ENCODE data around the gene SAMD3.
A peak's percentile ranks its signal among the peaks of the same experiment; 100 is the strongest.
"Not testable (repeated sequence)": the region's sequence is repeated elsewhere in the genome, so short reads cannot be mapped to it uniquely, and the experiment has no call there.

Gene SAMD3, protein sequence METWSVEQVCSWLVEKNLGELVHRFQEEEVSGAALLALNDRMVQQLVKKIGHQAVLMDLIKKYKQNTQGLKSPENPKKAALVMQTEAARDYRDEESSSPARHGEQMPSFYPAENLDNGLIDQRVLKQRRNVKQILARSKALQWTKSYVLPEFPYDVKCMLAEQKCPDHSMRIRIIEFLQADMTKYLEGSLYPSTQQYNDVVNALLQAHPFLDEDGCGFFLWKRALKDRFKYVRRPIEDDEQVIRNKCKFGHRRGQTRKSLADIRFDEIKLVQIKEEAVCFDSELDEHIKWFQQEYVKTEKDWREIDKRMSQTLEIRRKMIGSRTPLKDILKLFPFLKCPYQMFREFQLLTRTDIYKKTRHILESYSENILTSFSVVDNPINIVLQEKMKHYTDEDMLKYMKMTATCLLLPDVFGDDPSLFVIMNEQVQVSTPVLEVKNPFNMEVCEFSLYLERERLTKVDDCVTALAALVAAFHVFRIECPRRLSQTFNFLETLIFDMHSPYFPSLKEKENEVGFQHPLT

DNA sequence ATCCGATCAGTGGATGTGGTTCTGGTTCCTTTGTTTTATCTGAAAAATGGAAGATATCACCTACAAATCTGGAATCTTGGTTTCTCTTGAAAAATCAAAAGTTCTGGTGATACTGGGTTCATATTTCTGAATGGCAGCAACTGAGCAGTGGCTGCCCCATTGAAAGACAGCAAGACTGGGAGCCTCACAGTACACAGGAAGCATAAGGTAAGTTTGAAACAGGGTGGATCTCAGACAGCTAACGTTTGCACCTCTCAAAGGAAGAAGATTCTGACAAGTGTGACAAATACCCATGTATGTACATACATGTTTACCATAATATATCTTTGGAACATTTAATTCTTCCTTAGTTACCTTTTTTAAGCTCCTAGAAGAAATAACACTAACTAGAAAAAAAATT lies at the start of gene SAMD3:
Gene SAMD3, minus strand, starts transcription at position 177 of the 400 bp plus-strand sequence. CDS start 7,678 bp downstream, outside the sequence.
- no peak for DNase-seq (ENCODE audit: low read depth)

DNA sequence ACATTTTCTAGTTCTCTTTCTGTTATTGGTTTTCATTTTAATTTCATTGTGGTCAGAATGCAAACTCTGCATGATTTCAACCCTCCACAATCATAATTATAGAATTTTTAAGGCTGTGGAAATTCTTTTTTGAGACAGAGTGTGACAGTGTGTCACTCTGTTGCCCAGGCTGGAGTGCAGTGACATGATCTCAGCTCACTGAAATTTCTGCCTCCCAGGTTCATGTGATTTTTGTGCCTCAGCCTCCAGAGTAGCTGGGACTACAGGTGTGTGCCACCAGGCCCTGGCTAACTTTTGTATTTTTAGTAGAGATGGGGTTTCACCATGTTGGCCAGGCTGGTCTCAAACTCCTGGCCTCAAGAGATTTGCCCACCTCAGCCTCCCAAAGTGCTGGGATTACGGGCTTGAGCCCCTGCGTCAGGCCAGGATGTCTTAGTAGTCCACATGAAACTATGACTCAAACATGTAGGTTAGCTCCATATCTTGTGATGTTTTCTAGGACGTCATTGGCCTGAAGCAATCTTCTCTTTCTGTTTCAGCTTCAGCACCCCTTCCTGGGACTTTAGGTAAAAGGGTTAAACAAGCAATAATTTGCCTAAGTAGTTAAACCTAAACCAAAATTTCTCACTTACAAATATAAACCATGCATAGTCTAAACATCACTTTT lies 47.4 kb upstream of the SAMD3 start:
- DNase-seq (ENCODE audit: low read depth) = no peak

DNA sequence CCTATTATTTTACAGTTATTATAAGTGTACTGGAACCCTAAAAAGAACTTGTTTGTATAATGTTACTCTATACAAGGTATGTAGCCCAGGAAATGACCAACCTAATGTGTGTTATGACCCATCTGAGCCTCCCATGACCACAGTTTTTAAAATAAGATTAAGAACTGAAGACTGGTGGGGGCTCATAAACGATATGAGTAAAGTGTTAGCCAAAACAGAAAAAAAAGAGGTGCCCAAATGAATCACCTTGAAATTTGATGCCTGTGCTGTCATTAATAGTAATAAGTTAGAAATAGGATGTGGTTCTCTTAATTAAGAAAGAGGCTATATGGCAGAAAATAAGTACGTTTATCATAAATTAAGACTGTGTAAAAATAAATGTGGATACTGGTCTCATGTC lies 42.8 kb upstream of the SAMD3 start:
- not testable (repeated sequence) for DNase-seq (ENCODE audit: low read depth)

DNA sequence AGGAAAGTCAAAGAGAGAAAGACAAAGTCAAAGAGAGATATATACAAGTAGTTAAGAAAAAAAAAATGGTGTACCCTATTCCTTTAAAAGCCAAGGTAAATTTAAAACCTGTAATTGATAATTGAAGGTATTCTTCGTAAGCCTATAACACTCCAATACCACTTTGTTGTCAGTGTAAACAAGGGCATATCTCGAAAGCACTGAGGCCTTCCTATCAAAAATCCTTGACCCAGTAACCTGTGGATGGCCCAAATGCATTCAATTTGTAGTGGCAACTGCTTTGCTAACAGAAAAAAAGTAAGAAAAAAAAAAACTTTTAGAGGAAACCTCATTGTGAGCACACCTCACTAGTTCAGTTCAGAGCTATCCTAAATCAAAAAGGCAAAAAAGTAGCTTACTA lies 39.3 kb upstream of the SAMD3 start:
- no peak for DNase-seq (ENCODE audit: low read depth)

DNA sequence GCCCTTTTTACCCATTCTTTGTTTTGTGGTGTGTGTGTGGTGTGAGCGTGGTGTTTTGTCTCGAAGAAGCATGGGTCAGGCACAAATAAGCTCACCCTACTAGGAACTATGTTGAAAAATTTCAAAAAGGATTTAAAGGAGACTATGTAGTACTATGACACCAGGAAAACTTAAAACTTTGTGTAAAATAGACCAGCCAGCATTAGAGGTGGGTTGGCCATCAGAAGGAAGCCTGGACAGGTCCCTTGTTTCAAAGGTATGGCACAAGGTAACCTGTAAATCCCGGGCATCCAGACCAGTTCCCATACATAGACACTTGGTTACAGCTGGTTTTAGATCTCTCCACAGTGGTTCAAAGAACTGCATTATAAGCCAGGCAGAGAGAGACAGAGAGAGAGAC lies 38.8 kb upstream of the SAMD3 start:
- DNase-seq (ENCODE audit: low read depth) = not testable (repeated sequence)

DNA sequence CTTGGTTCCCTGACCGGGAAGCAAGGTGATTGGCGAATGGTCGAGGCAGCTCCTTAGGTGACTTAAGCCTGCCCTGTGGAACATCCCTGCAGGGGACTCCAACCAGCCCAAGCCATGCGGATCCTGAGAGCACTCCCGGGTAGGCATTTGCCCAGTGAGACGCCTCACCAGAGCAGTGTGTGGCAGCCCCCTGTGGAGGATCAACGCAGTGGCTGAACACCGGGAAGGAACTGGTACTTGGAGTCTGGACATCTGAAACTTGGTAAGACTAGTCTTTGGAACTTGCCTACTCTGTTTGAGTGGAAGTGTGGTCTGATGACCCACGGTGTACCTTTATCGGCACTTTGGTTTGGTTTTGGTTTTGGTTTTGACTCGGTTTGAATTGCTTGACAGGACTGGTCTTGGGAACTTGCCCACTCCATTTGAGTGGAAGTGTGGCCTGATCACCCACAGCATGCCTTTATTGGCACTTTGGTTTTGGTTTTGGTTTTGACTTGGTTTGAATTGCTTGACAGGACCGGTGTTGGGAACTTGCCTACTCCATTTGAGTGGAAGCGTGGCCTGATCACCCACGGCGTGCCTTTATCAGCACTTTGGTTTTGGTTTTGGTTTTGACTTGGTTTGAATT lies 38.0 kb upstream of the SAMD3 start:
- DNase-seq (ENCODE audit: low read depth) = not testable (repeated sequence)

DNA sequence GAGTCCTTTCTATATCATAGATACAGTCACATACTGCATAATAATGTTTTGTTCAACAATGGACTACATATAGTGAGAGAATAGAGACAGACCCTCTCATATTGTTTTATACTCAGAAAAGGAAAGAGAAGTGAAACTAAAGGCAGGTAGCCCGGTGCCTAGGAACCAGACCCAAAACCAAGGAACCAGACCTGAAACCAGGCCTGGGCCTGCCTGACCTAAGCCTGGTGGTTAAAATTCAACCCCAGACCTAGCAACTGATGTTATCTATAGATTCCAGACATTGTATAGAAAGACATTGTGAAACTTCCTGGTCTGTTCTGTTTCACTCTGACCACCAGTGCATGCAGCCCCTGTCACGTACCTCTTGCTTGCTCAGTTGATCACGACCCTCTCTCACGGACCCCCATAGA lies 37.3 kb upstream of the SAMD3 start:
- not testable (repeated sequence) for DNase-seq (ENCODE audit: low read depth)

DNA sequence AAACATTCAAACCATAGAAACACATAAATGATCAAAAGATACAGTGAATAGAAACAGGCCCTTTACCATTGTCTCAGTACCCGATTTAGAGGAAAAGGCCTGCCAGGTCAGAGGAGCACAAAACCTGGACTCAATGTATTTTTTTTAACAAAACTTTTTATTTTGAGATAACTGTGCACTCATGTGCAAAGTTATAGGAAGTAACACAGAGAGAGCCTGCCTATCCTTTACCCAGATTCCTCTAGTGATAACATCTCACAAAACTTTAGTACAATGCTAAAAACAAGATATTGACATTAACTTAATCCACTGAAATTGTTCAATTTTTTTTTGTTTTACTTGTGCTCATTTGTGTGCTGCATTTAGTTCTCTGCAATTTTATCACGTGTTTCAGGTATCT lies 36.8 kb upstream of the SAMD3 start:
- DNase-seq (ENCODE audit: low read depth) = no peak

DNA sequence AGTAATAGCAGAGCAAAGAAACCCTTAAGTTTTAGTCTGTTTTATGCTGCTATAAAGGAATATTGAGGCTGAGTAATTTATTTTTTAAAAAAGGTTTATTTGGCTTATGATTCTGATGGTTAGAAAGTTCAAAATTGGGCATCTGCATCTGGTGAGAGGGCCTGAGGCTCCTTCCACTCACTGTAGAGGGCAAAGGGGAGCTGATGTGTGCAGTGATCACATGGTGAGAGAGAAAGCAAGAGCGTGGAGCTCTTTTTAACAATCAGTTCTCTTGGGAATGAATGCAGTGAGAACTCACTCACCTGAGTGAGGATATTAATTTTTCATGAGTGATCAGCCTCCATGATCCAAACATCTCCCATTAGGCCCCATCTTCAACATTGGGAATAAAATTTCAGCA lies 36.4 kb upstream of the SAMD3 start:
- no peak for DNase-seq (ENCODE audit: low read depth)

DNA sequence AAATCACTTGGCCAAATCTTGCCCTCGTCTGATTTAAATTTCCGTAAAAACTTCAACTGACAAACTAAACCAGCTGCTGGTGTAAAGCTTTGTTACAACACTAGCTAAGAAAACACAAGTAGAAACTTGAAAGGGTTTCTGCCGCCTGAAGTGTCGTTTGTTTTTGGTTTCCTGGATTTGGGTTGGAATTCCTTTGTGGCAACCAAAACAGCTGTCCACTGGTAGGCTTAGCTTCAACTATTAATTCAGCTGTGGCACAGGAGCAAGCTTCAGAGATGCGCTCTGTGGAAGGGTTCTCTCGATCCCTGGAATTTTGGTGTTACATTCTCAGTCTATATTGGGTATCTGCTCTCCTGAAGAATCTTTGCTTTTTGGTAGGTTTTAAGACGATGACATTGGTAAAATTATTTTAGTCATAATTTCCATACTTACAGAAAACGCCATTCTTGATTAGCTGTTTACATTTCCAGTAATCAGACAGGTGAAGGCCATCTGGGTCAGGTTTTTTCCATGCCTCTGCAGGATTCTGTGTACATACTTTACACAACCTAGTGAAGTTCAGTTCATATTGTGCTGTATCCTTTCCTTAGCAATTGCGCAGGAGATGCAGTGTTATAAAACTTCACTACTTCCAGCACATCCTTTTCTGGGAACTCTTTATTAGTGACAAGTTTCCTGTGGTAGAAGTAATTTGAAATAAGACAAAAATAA lies 29.9 kb upstream of the SAMD3 start:
- DNase-seq (ENCODE audit: low read depth) = no peak

DNA sequence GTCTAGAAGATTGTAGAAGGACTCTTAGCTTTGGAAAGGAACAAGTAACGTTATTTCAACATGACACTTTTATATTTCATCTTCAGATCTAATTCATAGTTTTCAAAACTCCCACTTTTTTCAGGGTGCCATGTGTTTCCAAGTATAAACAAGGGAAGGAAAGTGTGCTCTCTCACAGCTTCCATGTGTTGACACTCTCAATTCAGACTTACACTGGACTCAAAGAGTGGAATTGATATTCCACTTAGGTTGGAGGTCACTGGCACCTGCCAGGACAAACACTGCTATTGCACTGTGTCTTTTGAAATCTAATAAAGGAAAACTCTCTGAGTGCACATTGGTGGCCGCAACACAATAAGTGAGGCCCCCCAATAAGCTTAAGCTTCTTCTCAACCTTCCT lies 22.5 kb upstream of the SAMD3 start:
- no peak for DNase-seq (ENCODE audit: low read depth)

DNA sequence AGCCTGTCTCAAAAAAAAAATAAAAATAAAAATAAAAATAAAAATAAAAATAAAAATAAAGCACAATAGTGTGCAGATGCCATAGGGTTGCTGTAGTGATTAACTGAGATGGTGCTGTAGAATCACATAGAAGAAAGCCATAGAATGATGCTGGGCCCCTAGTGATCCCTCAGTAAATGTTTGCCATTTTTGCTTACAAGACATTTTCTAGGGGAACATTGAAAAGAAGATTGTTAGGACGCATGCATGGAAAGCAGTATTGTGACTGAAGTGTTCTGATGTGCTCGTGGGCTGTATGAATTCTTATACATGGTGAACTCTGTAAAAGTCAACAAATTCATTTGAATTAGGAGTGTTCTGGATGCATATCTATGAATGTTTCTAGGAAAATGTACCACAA lies 22.0 kb upstream of the SAMD3 start:
- no peak for DNase-seq (ENCODE audit: low read depth)

DNA sequence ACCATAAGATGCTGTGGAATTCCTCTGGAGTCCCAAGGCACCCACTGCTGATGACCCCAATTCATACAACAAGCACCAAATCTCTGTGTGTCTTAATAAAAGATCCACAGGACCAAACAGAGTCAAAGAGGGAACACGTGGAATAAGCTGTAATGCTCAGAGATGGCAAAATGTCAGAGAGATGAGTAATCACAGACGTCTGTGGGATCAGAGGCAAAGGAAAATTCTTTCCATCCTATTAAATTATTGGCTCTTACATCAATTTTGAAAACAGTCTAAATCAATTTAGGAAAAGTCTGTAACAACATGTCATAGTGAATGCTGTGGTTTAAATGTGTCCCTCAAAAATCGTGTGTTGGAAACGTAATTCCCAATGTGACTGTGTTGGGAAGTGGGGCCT lies 17.5 kb upstream of the SAMD3 start:
- DNase-seq (ENCODE audit: low read depth) = peak; percentile 82

DNA sequence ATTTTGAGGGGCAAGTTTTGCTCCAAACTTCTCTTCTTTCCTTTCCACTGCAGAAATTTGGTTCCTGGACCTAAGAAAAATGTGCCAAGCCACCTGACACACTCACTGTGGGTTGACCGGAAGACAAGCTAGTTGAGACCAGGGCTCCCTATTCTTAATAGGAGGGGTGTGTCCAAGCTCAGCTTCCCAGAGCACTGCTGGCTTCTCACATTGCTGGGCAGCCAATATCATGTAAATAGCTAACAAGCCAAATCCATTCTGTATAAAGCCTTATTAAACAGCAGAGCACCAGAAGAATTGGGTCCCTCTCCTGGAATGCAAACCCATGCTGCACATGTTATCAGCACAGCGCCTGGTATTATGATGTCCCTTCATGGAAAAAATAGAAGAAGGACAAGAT lies 17.0 kb upstream of the SAMD3 start:
- DNase-seq (ENCODE audit: low read depth) = peak; percentile 1

DNA sequence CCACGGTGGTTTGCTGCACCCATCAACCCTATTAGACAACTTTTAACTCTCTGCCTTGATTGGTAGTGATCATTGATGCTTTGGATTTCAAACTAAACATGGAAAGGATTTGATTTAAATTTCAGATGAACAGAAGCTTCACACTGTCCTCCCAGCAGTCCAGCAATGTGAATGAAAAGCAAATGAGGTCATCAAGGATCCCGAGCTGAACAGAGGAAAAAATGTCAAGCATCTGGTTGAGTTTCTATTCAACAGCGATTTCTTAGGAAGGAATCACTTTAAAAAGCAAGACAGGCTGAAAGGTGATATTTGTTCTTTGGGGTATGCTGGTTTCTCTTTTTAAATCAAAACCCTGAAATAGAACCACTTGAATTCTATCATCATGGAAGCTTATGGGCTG lies 10.6 kb upstream of the SAMD3 start:
- peak; percentile 40 for DNase-seq (ENCODE audit: low read depth)

DNA sequence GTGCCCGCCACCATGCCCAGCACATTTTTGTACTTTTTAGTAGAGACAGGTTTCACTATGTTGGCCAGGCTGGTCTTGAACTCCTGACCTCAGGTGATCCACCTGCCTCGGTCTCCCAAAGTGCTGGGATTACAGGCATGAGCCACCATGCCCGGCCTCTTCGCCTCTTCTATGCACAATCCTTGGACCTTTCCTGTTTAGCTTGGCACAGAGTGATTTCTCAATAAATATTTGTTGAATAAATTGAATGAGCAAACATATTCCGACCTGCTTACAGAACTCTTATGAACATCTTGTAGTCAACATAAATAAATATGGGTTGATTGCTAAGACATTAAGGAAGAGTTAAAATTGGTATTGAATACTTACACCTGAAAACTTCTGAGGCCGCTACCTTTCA lies 7.8 kb upstream of the SAMD3 start:
- DNase-seq (ENCODE audit: low read depth) = not testable (repeated sequence)

DNA sequence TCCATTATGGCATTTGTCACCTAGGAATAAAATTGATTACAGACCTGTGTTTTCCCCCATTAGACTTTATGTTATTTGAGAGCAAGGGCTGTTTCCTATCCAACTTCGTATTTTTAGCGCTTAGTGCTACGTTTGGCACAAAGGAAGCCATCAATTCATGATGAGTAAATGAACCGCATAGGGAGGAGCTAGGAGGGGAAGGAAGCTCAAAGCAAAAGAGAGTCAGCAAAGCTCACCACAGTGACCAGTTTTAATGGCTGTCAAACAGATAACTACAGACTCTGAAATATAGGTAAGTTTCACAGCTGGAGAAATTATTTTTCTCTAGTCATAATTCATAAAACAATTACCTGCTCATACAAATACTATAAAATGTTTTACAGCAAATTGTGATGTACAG lies 6.9 kb upstream of the SAMD3 start:
- no peak for DNase-seq (ENCODE audit: low read depth)

DNA sequence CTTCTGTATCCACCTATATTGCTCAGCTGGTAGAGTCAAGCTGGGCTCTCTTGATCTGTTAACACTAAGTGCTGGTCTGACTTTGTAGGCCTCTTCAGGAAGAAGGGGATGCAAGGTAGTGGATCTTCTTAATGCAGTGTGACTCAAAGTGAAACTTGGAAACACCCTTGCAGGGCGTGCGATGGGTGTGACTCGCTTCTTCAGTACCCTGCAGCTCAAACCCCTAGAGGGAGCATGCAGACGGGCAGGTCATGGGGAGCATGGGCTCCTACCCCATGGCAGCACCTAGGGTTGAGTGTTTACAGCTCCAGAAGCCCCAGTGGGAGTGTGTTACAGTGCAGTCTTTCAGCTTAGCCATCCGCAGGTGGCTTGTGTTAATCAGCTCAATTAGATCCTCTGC lies 757 bp upstream of the SAMD3 start:
- DNase-seq (ENCODE audit: low read depth) = no peak

DNA sequence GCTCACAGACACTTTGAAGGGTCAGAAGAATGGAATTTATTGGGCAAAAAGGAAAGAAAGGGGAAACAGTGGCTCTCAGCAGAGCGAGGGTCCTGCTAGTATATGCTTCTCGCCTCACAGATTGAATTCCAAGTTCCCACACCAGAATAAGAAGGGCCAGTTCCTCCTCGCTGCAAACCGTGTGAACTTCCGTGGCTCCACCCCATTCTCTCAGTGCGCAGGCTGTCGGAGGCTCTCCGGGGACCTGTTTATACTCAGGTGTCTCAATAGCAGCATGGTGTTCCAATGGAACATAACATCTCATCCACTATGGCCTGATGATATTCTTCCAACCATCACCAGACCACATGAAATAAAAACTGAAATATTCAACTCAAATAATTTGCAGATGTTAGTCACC lies 4.6 kb downstream of the SAMD3 start:
- no peak for DNase-seq (ENCODE audit: low read depth)

DNA sequence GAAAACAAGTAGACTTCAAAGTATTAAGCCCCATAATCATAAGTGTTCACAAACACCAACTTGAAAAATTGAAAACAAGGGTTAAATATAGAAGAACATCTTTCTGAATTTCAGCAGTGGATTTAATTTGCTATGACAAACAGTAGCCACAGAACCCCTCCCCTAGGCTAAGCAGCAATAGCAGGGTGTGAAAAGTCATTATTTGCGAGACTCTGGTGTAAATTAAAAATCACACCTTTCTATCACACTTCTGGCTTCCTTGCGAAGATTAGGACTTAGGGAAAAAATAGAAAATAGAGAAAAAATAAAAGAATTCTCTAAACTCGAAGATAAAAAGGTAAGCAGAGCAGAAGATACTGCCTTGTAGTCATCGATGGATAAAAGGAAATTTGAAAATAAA lies 6.1 kb downstream of the SAMD3 start:
- DNase-seq (ENCODE audit: low read depth) = no peak

DNA sequence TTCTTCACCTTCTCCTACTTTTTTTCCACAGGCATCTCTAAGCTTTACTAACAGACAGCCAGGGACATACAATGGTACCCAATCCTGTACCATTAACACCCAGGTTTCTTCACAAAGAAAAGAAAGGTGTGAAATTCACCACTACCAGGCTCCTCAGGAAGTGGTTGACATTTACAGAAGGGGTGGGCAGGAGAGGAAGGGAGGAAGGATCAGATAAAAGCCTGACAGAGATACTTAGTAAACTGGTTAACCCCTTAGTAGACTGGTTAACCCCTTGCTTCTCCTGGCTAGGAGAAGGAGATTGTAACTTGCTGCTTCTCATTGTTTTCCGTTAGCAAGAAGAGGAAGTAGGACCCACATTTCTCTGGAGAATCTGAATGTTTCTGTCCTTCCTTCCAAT lies 7.2 kb downstream of the SAMD3 start:
- DNase-seq (ENCODE audit: low read depth) = no peak

DNA sequence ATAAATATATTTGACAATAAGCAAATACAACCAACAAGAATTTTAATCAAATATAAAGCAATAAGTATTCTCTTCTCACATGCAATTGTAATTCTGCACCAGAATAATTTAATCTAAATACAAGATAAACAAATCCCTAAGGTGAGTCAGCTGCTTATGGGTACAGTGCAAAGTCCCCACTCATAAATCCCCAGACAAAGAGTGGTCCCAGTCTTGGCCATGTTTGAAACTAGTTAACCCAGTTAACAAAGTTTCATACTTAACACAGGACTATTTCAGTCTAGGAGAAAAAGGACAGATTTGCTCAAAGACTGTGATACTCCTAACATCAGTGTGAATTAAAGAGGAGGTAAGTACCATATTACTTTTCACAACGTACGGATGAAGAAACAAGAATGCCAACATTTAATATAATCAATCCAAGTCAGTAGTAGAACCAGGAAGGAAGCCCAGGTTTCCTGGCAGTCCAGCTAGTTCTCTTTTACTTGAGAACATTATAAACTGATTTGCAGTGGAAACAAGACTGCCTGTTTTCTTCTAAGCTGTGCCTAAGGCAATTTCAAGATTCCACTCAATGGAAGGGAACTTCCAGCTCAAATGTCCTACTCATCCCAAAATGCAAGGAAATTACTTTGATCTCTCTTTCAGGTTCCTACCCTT lies 10.4 kb downstream of the SAMD3 start:
- no peak for DNase-seq (ENCODE audit: low read depth)

All from EH (cell line).